A549 (cell line): ENCODE measurements around the gene LEFTY1. TPM values are rescaled to one million over a fixed set of nuclear protein-coding genes. Genes with fewer than 3 reads are reported as not detected.

ENCODE experiments used
- ATAC-seq, 2 experiments: fragments of 200-7000 bp in 1 of 2; fragments of >200 bp in 1 of 2; cut with Nextera tagmentation in 1 of 2; cut with Tn5 transposase in 1 of 2; 3 replicates each; pipeline versions ENCODE4 v1.8.0 to v1.9.1; 2018 to 2020; ENCODE audit warnings: mild to moderate bottlenecking in 1 of 2, moderate library complexity in 1 of 2
- CTCF ChIA-PET: fragments of 300-600 bp; sonication (Branson Sonifier 250); formaldehyde crosslinking; extraction: SDS; loops from one replicate; lab custom pipeline; 2021; ENCODE audit warnings: antibody characterized with exemption, inconsistent platforms; lab: Yijun Ruan, JAX
- POLR2A ChIA-PET: fragments of 350-600 bp; formaldehyde crosslinking; extraction: SDS; loops from one replicate; lab custom pipeline; 2021; ENCODE audit warnings: antibody characterized with exemption, inconsistent platforms; lab: Yijun Ruan, JAX
- DNase-seq, 2 experiments: peaks; one replicate each; pipeline versions ENCODE4 v3.0.0 to v3.0.0-alpha.2; 2011 to 2016; ENCODE audit warnings: low read depth in 1 of 2, low spot score in 1 of 2
- FAIRE-seq: peaks from 2 replicates; lab custom pipeline; 2011; peaks lifted over from hg19 to GRCh38; lab: Jason Lieb, UNC
- H3K27ac ChIP-seq, 2 experiments: fragments of >200 bp; sonication (Bioruptor Twin); formaldehyde crosslinking; 3 replicates each; pipeline ENCODE4 v1.5.1; 2016 to 2017
- H3K4me1 ChIP-seq: fragments of >200 bp; sonication (Bioruptor Twin); formaldehyde crosslinking; 3 replicates; pipeline ENCODE4 v1.6.1; 2016
- H3K4me2 ChIP-seq: fragments of >200 bp; sonication (Bioruptor Twin); formaldehyde crosslinking; 3 replicates; pipeline ENCODE4 v1.6.1; 2016
- H3K4me3 ChIP-seq: fragments of >200 bp; sonication (Bioruptor Twin); formaldehyde crosslinking; 3 replicates; pipeline ENCODE4 v1.5.1; 2016
- H3K9me3 ChIP-seq: fragments of >200 bp; sonication (Bioruptor Twin); formaldehyde crosslinking; 3 replicates; pipeline ENCODE4 v1.6.1; 2016
- BHLHE40 ChIP-seq: IDR thresholded peaks from 2 replicates; pipeline ENCODE4 v1.6.1; 2012; ENCODE audit warnings: low read depth, low read length, inconsistent platforms
- CBX2 ChIP-seq: fragments of 200-600 bp; sonication (generic); IDR thresholded peaks from 2 replicates; pipeline ENCODE4 v1.6.1; 2016; ENCODE audit warnings: low read depth, mild to moderate bottlenecking, borderline replicate concordance
- CEBPB ChIP-seq, 2 experiments: fragments of >200 bp in 1 of 2; sonication (Bioruptor Twin) in 1 of 2; formaldehyde crosslinking in 1 of 2; IDR thresholded peaks; 2 replicates each; pipeline ENCODE4 v1.6.1; 2012 to 2016
- CHD4 ChIP-seq: fragments of 200-600 bp; sonication (generic); IDR thresholded peaks from 2 replicates; pipeline ENCODE4 v1.6.1; 2016; ENCODE audit warnings: antibody characterized with exemption, mild to moderate bottlenecking, borderline replicate concordance
- ESRRA ChIP-seq: fragments of 150-350 bp; IDR thresholded peaks from 2 replicates; pipeline ENCODE4 v1.6.1; 2014; ENCODE audit warnings: mild to moderate bottlenecking, low read length, borderline replicate concordance
- FOSB ChIP-seq: fragments of 250-450 bp; sonication (Bioruptor Pico); IDR thresholded peaks from 2 replicates; pipeline ENCODE4 v1.5.0; 2020; ENCODE audit warnings: mild to moderate bottlenecking, moderate library complexity
- FOXS1 ChIP-seq: fragments of 250-450 bp; sonication (Bioruptor Pico); IDR thresholded peaks from 2 replicates; pipeline ENCODE4 v1.5.0; 2020; ENCODE audit warnings: mild to moderate bottlenecking, moderate library complexity
- HDAC2 ChIP-seq: fragments of 200-600 bp; sonication (generic); IDR thresholded peaks from 2 replicates; pipeline ENCODE4 v1.6.1; 2016
- HEYL ChIP-seq: fragments of 250-450 bp; sonication (Bioruptor Pico); IDR thresholded peaks from 2 replicates; pipeline ENCODE4 v1.8.0; 2021; ENCODE audit warnings: mild to moderate bottlenecking, moderate library complexity
- HOXB5 ChIP-seq: fragments of 250-450 bp; sonication (Bioruptor Pico); IDR thresholded peaks from 2 replicates; pipeline ENCODE4 v1.5.0; 2020; ENCODE audit warnings: mild to moderate bottlenecking, moderate library complexity
- JUNB ChIP-seq: fragments of >200 bp; sonication (Bioruptor Twin); formaldehyde crosslinking; IDR thresholded peaks from 2 replicates; pipeline ENCODE4 v1.6.1; 2016
- KDM1A ChIP-seq: fragments of 200-600 bp; sonication (generic); IDR thresholded peaks from 2 replicates; pipeline ENCODE4 v1.6.1; 2016; ENCODE audit warnings: low read depth, mild to moderate bottlenecking
- MAZ ChIP-seq: fragments of 150-350 bp; IDR thresholded peaks from 2 replicates; pipeline ENCODE4 v1.6.1; 2014; ENCODE audit warnings: antibody characterized with exemption, low read depth, low read length, borderline replicate concordance
- NFE2L2 ChIP-seq: fragments of 150-350 bp; conservative IDR thresholded peaks from 2 replicates; pipeline ENCODE4 v1.6.1; 2014; ENCODE audit warnings: low read length
- NR3C1 ChIP-seq: fragments of >200 bp; sonication (Bioruptor Twin); formaldehyde crosslinking; IDR thresholded peaks from 3 replicates; pipeline ENCODE4 v1.6.1; 2017
- PHF8 ChIP-seq: fragments of 200-600 bp; sonication (generic); IDR thresholded peaks from 2 replicates; pipeline ENCODE4 v1.6.1; 2016; ENCODE audit warnings: low read depth, mild to moderate bottlenecking, antibody characterized with exemption, moderate library complexity, borderline replicate concordance
- RAD21 ChIP-seq, 2 experiments: fragments of >200 bp in 1 of 2; sonication (Bioruptor Twin) in 1 of 2; formaldehyde crosslinking in 1 of 2; IDR thresholded peaks in 1 of 2; conservative IDR thresholded peaks in 1 of 2; 2 replicates in 1 of 2; 3 replicates in 1 of 2; pipeline ENCODE4 v1.6.1; 2012 to 2018; ENCODE audit warnings: inconsistent platforms in 1 of 2
- RARB ChIP-seq: fragments of 250-450 bp; sonication (Bioruptor Pico); IDR thresholded peaks from 2 replicates; pipeline ENCODE4 v1.8.0; 2021; ENCODE audit warnings: mild to moderate bottlenecking, moderate library complexity
- TP53 ChIP-seq: fragments of 250-450 bp; sonication (Bioruptor Pico); IDR thresholded peaks from 2 replicates; pipeline ENCODE4 v1.5.0; 2021; ENCODE audit warnings: mild to moderate bottlenecking, moderate library complexity
- ZFP36 ChIP-seq: fragments of 450-650 bp; IDR thresholded peaks from 2 replicates; pipeline ENCODE4 v1.6.1; 2014; ENCODE audit warnings: borderline replicate concordance; ENCODE audit not compliant: partially characterized antibody
- ZSCAN20 ChIP-seq: fragments of 250-450 bp; sonication (Bioruptor Pico); IDR thresholded peaks from 2 replicates; pipeline ENCODE4 v1.8.0; 2022; ENCODE audit warnings: mild to moderate bottlenecking, moderate library complexity
- WGBS: methylation state at CpG from one replicate; pipeline ENCODE4 v1.1.6; 2017; ENCODE audit errors: missing lambda C conversion rate; 5-methylcytosine and 5-hydroxymethylcytosine counted together
- polyA plus RNA-seq, 4 experiments: library from polyadenylated mRNA; depleted of rRNA in 3 of 4; stranded (reverse); fragments of >200 nt; fragmentation: RNase III in 1 of 4; extraction: RNeasy Plus Mini Kit Qiagen cat#74134 plus additional on column Dnase treatment in 1 of 4; gene quantifications; 2 replicates in 3 of 4; 3 replicates in 1 of 4; pipeline ENCODE4 v1.2.3, GENCODE V29; 2011 to 2017
- TF ChIP-seq, protein P1 (sequence below): fragments of 250-450 bp; sonication (Bioruptor Pico); IDR thresholded peaks from 2 replicates; pipeline ENCODE4 v1.5.0; 2020; ENCODE audit warnings: low read depth, mild to moderate bottlenecking, moderate library complexity
- TF ChIP-seq, protein P2 (sequence below): fragments of 150-350 bp; IDR thresholded peaks from 2 replicates; pipeline ENCODE4 v1.6.1; 2014; ENCODE audit warnings: low read depth, mild to moderate bottlenecking, low read length
- TF ChIP-seq, protein P3 (sequence below): fragments of 450-650 bp; IDR thresholded peaks from 2 replicates; pipeline ENCODE4 v1.6.1; 2014; ENCODE audit warnings: antibody characterized with exemption

Gene LEFTY1
- polyA plus RNA-seq, 2 of the 4 experiments (the other 2 are of a cell fraction) = 0.10 to 1.00 TPM

DNA sequence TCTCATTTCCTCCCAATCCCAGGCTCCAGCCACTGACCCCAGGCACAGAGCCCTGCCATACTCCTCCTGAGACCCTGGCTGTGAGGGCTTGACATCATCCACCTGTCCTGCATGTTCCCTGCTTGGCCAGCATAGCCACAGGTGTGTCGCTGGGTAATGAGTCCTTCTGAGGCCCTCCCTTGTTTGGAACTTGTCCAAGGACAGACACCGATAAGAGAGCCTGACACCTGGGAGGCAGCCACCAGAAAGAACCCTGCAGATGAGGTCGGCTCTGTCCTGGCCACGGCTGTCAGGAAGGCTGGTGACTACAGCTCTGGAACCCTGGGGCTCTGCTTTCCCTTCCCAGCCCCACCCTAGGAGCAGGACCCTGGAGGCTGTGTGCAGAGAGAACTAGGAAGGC, 41.3 kb downstream of the LEFTY1 start:
- ATAC-seq = no peak
- POLR2A ChIA-PET = no interaction called here

DNA sequence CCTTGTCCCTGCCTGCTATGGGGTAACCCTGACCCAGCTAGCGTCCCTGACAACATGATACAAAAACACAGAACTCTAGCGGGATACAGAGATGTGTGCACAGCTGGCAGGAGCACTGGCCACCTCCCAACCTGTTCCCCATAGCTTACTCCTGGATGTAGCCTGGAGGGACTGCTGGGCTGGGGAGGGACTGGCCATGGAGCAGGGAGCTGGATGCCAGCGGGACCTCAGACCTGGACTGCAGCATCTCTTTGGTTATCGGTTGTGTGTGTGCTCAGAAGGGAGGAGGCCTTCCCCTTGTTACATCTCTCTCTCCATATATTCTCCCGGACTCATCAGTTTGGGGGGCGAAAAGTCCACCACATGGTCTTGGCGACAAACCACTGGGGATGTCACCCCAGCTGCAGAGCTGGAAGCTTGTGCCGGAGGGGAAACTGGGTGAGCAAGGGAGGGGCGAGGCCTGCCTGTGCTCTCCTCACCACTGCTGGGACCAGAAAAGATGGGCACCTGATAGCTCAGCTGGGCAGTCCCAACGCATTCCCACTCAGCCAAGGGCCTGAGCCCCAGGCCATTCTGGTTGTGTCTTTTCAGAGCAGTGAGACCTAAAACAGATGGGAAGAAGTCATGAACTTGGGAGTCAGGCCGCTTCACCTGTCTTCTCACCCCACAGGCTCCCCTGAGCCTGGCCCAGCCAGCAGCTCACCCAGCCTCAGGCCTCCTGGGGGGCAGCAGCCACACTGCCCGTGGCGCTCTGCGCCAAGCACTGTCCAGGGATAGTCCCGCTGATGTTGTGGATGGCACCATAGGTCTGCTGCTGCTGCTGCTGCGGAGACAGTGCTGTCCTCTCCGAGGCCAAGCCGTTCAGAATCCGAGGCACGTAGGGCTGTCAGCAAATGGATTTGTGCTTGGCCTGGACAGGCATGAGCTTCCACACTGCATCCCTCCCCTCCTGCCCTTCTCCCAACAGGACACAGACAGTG, 42.3 kb downstream of the LEFTY1 start:
- 90% methylated on average over 18 of the region's 20 CpGs for WGBS
- FAIRE-seq (no peak), DNase-seq (no peak), ATAC-seq (no peak)
- ChIA-PET POLR2A (interaction anchor here (0.5 kb wide), 1 partner anchor 67 kb away, joined by 3 read pairs; no protein-coding TSS in a partner anchor), CTCF (interaction anchor here (0.6 to 3.0 kb wide), 24 partner anchors 12 to 374 kb away, joined by 3 to 30 read pairs (median 6); partner anchors contain the start of genes EPHX1 and SRP9)
- TF ChIP-seq, protein P1, sequence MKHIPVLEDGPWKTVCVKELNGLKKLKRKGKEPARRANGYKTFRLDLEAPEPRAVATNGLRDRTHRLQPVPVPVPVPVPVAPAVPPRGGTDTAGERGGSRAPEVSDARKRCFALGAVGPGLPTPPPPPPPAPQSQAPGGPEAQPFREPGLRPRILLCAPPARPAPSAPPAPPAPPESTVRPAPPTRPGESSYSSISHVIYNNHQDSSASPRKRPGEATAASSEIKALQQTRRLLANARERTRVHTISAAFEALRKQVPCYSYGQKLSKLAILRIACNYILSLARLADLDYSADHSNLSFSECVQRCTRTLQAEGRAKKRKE (CRISPR knock-in tag) = no peak
- TF ChIP-seq ZFP36 = no peak
- Histone ChIP-seq H3K27ac (no peak overlapping the region), H3K4me2 (no peak overlapping the region), H3K4me1 (peaks cover 6% of the 10 kb centered on the region; the same call in 1 of the 3 replicates), H3K9me3 (no peaks in the 10 kb centered on the region), H3K4me3 (no peak overlapping the region)

More for the DNA sequence above, 41.3 kb downstream of the LEFTY1 start:
- WGBS = 85% methylated on average over 4 of the region's 4 CpGs
- TF ChIP-seq HDAC2 (no peak), PHF8 (no peak), CBX2 (no peak)
- CTCF ChIA-PET = interaction anchor here (1.2 to 3.0 kb wide), 5 partner anchors 30 to 372 kb away, joined by 3 to 30 read pairs (median 5); partner anchors contain the start of gene TMEM63A
- peaks cover 6% of the 10 kb centered on the region; the same call in 1 of the 3 replicates for H3K4me1 ChIP-seq
- H3K4me2 ChIP-seq = no peak overlapping the region
- DNase-seq (no peak), FAIRE-seq (no peak)
- no peak overlapping the region for H3K4me3 ChIP-seq
- no peaks in the 10 kb centered on the region for H3K9me3 ChIP-seq
- no peak overlapping the region for H3K27ac ChIP-seq

DNA sequence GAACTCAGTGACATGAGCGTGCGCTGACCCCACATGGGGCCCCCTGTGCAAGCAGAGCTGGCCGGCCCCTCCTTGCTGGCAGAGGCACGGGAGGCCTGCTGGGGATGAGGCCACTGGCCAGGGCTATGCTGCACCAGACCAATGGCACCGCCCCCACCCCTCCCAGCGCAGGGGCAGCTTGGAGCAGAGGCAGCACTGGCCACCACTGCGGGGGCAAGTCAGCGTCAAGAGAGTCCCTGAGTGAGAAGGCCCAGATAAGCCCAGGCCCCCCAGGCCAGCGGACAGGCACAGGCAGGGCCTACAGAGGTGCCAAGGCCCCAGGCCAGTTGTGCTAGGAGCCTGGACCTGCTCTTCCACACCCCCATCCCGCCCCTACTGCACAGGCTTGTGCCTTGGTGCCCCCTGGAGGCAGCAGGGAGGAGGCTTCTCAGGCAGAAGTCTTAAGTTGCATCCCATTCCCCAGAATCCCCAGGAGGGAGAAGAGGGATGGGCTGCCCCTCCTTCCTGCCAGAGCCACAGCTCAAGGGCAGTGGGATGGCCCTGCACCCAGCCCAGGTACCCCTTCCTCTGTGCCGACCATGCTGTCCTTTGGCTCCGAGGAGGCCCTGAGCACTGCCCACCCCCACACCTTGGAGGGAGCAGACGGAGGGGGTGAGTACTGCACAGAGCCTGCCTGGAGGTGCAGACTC, 43.2 kb downstream of the LEFTY1 start:
- ATAC-seq (peak; percentile 80 to 88), FAIRE-seq (no peak), DNase-seq (peak; percentile 72 to 88)
- H3K4me3 ChIP-seq = no peak overlapping the region
- 69% methylated on average over 7 of the region's 13 CpGs for WGBS
- H3K4me2 ChIP-seq = no peak overlapping the region
- peaks cover 6% of the 10 kb centered on the region; the same call in 1 of the 3 replicates for H3K4me1 ChIP-seq
- H3K9me3 ChIP-seq = no peaks in the 10 kb centered on the region
- peak overlapping the region in 1 of 2 experiments; percentile 60; a peak in 3 of 6 replicates for H3K27ac ChIP-seq
- ChIA-PET CTCF (interaction anchor here (0.8 to 3.0 kb wide), 34 partner anchors 10 to 391 kb away, joined by 3 to 30 read pairs (median 4); partner anchors contain the start of genes EPHX1 and SRP9), POLR2A (interaction anchor here (0.5 kb wide), 1 partner anchor 67 kb away, joined by 3 read pairs; no protein-coding TSS in a partner anchor)
- TF ChIP-seq CHD4 = no peak
- TF ChIP-seq RARB = no peak
- no peak for TF ChIP-seq NR3C1
- no peak for TF ChIP-seq FOXS1
- no peak for TF ChIP-seq CEBPB (IDR thresholded peaks at IDR 0.05)
- TF ChIP-seq, protein P2, sequence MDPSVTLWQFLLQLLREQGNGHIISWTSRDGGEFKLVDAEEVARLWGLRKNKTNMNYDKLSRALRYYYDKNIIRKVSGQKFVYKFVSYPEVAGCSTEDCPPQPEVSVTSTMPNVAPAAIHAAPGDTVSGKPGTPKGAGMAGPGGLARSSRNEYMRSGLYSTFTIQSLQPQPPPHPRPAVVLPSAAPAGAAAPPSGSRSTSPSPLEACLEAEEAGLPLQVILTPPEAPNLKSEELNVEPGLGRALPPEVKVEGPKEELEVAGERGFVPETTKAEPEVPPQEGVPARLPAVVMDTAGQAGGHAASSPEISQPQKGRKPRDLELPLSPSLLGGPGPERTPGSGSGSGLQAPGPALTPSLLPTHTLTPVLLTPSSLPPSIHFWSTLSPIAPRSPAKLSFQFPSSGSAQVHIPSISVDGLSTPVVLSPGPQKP = no peak
- no peak for TF ChIP-seq PHF8
- TF ChIP-seq FOSB (CRISPR knock-in tag) = no peak
- no peak for TF ChIP-seq BHLHE40
- no peak for TF ChIP-seq TP53 (CRISPR knock-in tag)
- TF ChIP-seq HEYL = no peak
- no peak for TF ChIP-seq NFE2L2
- no peak for TF ChIP-seq JUNB
- peak; percentile 84; the same call in 1 of the 2 replicates for TF ChIP-seq MAZ
- no peak for TF ChIP-seq KDM1A
- TF ChIP-seq HOXB5 (CRISPR knock-in tag) = no peak
- no peak for TF ChIP-seq ESRRA
- TF ChIP-seq, protein P3, sequence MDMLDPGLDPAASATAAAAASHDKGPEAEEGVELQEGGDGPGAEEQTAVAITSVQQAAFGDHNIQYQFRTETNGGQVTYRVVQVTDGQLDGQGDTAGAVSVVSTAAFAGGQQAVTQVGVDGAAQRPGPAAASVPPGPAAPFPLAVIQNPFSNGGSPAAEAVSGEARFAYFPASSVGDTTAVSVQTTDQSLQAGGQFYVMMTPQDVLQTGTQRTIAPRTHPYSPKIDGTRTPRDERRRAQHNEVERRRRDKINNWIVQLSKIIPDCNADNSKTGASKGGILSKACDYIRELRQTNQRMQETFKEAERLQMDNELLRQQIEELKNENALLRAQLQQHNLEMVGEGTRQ = no peak
- peak; percentile 85 to 93 for TF ChIP-seq RAD21 (conservative IDR thresholded peaks at IDR 0.05 in 1 of 2, IDR thresholded peaks at IDR 0.05 in 1 of 2)
- TF ChIP-seq ZSCAN20 (CRISPR knock-in tag) = no peak
